ENCODE data around the gene TAF15. TPM values are rescaled to one million over a fixed set of nuclear protein-coding genes. Genes with fewer than 3 reads are reported as not detected.

TAF15 gene
- total and polyA plus RNA-seq, 10 of the 15 experiments (the other 5 are each of a cell fraction or from before 2014, with no cell fraction given) = 9.5 to 259 (median 40.4) TPM

DNA sequence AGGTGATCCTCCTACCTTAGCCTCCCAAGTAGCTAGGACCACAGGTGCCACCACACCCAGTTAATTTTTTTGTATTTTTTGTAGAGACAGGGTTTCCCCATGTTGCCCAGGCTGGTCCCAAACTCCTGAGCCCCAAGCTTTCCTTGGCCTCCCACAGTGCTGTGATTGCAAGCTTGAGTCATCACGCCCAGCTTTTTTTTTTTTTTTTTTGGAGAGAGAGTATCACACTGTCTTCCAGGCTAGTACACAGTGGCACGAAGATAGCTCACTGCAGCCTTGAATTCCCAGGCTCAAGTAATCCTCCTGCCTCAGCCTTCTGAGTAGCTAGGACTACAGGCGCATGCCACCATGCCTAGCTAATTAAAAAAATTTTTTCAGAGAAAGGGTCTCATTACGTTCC lies 32.2 kb downstream of the TAF15 start:
- ATAC-seq = no peak

More for the DNA sequence above, 32.2 kb downstream of the TAF15 start:
- Histone ChIP-seq H4K20me1 (ENCODE audit: control insufficient read depth, insufficient read depth) (no peaks in the 10 kb centered on the region), H3K27me3 (replicated peaks in 1 of 2; ENCODE audit: control insufficient read depth in 2 of 2, insufficient read depth in 2 of 2, low read length in 1 of 2) (no peaks in the 10 kb centered on the region), H3K9ac (ENCODE audit: control insufficient read depth, insufficient read depth, low read length) (no peak overlapping the region), H2AFZ (ENCODE audit: control insufficient read depth, low read depth, low read length) (no peak overlapping the region), H3K27ac (ENCODE audit: control insufficient read depth, insufficient read depth) (no peak overlapping the region), H3K4me3 (no peak overlapping the region), H3K79me2 (ENCODE audit: control insufficient read depth, insufficient read depth, low read length) (no peaks in the 10 kb centered on the region), H3K9me3 (replicated peaks; ENCODE audit: control insufficient read depth, insufficient read depth, low read length) (no peaks in the 10 kb centered on the region), H3K36me3 (ENCODE audit: control insufficient read depth in 2 of 2, insufficient read depth in 2 of 2, low read length in 1 of 2) (peaks cover 8 to 47% of the 10 kb centered on the region in 2 experiments), H3K4me2 (ENCODE audit: control insufficient read depth, insufficient read depth) (no peak overlapping the region), H3K4me1 (ENCODE audit: control insufficient read depth, insufficient read depth, low read length) (no peaks in the 10 kb centered on the region)
- ChIA-PET POLR2A (interaction anchor here (0.6 to 0.7 kb wide), 4 partner anchors 61 to 747 kb away, joined by 3 to 8 read pairs (median 4); no protein-coding TSS in a partner anchor), SMC1A (ENCODE audit: uncharacterized antibody, unreplicated experiment) (interaction anchor here (0.5 to 1.9 kb wide), 6 partner anchors 15 to 128 kb away, joined by 3 to 8 read pairs (median 4); partner anchors contain the start of gene LYZL6), CTCF (interaction anchor here (0.6 to 2.2 kb wide), 6 partner anchors 8 to 120 kb away, joined by 3 to 7 read pairs (median 4); partner anchors contain the start of gene RDM1), RAD21 (ENCODE audit: unreplicated experiment) (interaction anchor here (0.7 to 1.1 kb wide), 2 partner anchors 10 to 18 kb away, joined by 3 read pairs; no protein-coding TSS in a partner anchor)
- FAIRE-seq (no peak), DNase-seq (ENCODE audit: low read depth, low spot score) (no peak)
- TF ChIP-seq USF1 (IDR thresholded peaks at IDR 0.05; ENCODE audit: borderline replicate concordance, extremely low read length, insufficient read depth, low read depth, low read length) (no peak), MYC (IDR thresholded peaks at IDR 0.05; ENCODE audit: insufficient read depth, insufficient read length, insufficient replicate concordance, low read length, severe bottlenecking) (no peak), IRF5 (IDR thresholded peaks at IDR 0.05; ENCODE audit: borderline replicate concordance) (no peak), ZNF622 (IDR thresholded peaks at IDR 0.05) (no peak), FOXM1 (IDR thresholded peaks at IDR 0.05; ENCODE audit: low read depth, low read length) (no peak), POLR2AphosphoS2 (IDR thresholded peaks at IDR 0.05; ENCODE audit: low read depth, low read length) (no peak), EZH2 (IDR thresholded peaks at IDR 0.05; ENCODE audit: borderline replicate concordance, control insufficient read depth, low read depth, low read length) (no peak), ESRRA (IDR thresholded peaks at IDR 0.05; ENCODE audit: low read length) (no peak), BACH1 (IDR thresholded peaks at IDR 0.05; ENCODE audit: borderline replicate concordance) (no peak)
- TF ChIP-seq, protein P1, sequence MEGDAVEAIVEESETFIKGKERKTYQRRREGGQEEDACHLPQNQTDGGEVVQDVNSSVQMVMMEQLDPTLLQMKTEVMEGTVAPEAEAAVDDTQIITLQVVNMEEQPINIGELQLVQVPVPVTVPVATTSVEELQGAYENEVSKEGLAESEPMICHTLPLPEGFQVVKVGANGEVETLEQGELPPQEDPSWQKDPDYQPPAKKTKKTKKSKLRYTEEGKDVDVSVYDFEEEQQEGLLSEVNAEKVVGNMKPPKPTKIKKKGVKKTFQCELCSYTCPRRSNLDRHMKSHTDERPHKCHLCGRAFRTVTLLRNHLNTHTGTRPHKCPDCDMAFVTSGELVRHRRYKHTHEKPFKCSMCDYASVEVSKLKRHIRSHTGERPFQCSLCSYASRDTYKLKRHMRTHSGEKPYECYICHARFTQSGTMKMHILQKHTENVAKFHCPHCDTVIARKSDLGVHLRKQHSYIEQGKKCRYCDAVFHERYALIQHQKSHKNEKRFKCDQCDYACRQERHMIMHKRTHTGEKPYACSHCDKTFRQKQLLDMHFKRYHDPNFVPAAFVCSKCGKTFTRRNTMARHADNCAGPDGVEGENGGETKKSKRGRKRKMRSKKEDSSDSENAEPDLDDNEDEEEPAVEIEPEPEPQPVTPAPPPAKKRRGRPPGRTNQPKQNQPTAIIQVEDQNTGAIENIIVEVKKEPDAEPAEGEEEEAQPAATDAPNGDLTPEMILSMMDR (IDR thresholded peaks at IDR 0.05 in 2 of 3, conservative IDR thresholded peaks at IDR 0.05 in 1 of 3; ENCODE audit: control insufficient read depth in 2 of 3, extremely low read depth in 1 of 3, insufficient read depth in 1 of 3, low read depth in 3 of 3, low read length in 3 of 3) = no peak
- in situ Hi-C loops (cut with MboI) (no loop called here), intact Hi-C loops (cut with micrococcal nuclease; ENCODE audit: unreplicated experiment) (no loop called here)
- 78% methylated on average over 3 of the region's 4 CpGs for WGBS (ENCODE audit: insufficient coverage, insufficient replicate concordance, low lambda C conversion rate, missing lambda C conversion rate)
- no TSS peak for BruUV-seq (replicated peaks)

Data from GM12878 (cell line).